DMS79 treated with DMSO at 0.1 percent for 48 hours (cell line): Measurements from ENCODE around the gene ENTPD8.
"Not testable (repeated sequence)": the region's sequence is repeated elsewhere in the genome, so short reads cannot be mapped to it uniquely, and the experiment has no call there.

Experiments
- DNase-seq: peaks from one replicate; lab custom pipeline; 2025; lab: John Stamatoyannopoulos, UW

The ENTPD8 gene

GRCh38 chr9:137411645-137412380, 29.3 kb downstream of the ENTPD8 start:
- no peak for DNase-seq

- no peak for DNase-seq
These were observed 29.9 kb downstream of the ENTPD8 start for GRCh38 chr9:137411260-137411644.

- DNase-seq, result no peak
These were observed 30.3 kb downstream of the ENTPD8 start for GRCh38 chr9:137410891-137411249.

DNA sequence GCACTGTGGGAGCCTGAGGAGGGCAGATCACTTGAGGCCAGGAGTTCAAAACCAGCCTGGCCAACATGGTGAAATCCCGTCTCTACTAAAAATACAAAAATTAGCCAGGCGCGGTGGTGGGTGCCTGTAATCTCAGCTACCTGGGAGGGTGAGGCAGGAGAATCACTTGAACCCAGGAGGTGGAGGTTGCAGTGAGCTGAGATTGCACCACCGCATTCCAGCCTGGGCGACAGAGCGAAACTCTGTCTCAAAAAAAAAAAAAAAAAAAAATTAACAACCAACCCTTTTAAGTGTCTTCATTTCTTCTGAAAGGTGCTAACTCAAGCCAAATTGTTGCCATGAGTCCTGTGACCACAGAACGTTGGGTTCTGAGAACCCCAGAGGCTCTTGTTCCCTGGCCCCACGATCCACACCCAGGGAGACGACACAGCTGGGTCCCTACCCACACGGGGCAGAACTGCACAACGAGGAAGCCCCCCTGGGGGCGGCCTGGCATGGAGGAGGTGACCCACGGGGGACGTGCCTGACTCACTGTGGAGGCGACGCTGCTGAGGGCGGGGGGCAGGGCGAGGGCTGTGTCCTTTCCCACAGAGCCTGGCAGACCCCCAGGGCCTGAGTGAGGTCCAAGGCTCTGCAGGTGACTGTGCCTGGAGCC, 30.8 kb downstream of the ENTPD8 start:
- not testable (repeated sequence) for DNase-seq

DNA sequence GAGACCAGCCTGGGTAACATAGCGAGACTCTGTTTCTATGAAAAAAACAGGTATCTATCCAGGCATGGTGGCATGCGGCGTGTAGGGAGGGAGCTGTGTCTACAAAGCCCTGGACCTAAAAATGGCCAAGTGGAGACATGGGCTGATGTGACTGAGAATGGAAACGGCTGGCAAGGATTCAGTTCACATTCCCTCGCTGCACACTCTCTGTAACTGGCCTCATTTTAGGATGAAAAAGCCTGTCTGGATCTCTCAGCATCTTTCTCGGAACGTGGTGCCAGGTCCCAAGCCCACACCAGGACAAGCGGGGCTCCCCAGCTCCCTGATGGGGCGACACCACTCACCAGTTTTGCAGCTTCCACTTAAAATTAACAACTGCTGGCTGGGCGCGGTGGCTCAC, 31.6 kb downstream of the ENTPD8 start:
- no peak for DNase-seq

DNA sequence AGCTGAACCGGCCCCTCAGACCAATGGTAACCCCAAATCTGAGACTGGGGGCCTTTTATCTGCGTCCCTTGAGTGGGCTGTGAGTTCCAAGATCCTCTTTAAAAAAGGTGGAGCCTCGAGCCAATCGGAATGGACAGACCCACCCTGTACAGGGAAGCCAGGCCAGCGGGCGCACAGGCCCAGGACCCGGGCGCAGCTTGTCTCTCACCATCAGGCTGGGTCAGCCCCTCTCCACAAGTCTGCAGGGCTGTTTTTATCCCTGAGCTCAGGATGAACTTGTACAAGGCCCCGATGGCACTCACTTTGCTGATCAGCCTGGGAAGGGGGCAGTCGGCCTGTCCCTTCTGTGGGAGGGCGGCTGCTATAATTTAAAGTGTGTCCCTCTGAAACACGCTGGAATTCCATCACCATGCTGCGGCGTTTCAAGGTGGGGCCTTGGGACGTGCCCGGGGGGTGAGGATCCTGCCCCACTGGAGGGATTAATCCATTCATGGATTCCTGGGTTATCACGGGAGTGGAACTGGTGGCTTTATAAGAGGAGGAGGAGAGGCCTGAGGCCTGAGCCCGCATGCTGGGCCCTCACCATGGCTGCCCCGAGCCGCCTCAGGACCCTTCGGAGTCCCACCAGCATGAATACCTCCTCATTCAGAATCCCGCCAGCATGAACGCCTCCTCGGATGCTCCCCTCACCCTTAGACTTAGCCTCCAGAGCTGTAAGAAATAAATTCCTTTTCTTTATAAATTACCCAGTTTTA, 32.3 kb downstream of the ENTPD8 start:
- no peak for DNase-seq

GRCh38 chr9:137407590-137408300, 33.4 kb downstream of the ENTPD8 start:
- no peak for DNase-seq

DNA sequence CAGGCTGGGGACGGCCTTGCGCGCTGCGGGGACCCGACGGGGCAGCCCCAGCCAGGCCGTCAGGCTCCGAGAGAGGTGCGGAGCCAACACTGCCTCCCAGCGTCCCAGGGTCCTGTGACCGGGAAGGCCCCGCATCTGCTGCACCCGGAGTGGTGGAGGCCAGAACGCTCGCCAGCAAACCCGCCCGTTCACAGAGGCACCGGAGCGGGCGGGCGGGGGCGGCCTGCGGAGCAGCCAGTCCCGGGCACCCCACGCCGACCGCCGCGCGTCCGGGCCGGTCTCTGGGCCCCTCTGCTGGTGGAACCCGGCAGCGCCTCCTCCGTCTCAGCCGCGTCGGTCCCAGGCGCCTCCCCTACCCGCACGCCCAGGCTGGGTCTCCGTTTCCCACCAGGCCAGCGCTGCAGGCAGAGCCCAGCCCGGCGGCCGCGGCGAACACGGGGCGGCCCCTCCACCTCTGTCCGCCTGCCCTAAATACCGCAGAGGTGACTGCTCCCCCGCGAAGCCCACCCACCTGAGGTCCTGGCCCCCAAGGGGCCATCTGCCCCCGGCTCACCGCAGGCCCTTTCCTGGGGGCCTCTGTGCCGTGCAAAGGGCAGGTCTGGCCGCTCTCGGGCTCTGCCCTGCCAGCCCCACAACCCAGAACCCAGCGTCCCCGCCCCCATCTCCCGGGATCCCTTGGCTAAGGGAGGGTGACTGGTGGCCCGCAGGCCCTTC, 34.1 kb downstream of the ENTPD8 start:
- peak; percentile 27 for DNase-seq

- DNase-seq, result no peak
These were observed 34.9 kb downstream of the ENTPD8 start for GRCh38 chr9:137406085-137406760.

GRCh38 chr9:137405677-137406081, 35.5 kb downstream of the ENTPD8 start:
- no peak for DNase-seq

DNA sequence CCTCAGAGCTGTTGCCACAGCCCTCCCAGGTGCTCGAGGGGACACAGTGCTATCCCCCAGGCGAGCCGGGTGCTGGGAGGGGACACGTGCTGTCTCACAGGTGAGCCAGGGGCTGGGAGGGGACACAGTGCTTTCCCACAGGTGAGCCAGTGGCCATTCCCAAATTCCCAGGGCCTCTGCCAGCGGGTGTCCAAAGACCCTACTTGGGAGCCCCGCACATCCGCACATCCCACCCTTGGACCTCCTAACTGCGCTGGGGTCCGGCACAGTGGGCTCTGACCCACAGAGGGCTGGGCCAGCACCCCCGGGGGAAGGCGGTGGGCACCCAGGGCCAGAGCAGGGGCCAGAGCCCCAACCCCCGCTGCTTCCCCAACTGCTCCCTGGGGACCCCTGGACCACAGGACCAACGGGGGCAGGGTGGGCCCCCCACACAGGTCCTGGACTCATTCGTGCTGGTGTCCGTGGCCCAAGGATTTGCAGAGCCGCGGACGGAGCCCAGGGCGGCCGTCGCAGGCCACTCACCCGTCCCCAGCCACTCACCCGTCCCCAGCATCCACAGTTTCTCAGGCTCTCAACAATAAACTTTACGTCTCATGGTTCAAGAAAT, 36.1 kb downstream of the ENTPD8 start:
- no peak for DNase-seq

GRCh38 chr9:137403269-137403668, 37.9 kb downstream of the ENTPD8 start:
- DNase-seq, result no peak

DNA sequence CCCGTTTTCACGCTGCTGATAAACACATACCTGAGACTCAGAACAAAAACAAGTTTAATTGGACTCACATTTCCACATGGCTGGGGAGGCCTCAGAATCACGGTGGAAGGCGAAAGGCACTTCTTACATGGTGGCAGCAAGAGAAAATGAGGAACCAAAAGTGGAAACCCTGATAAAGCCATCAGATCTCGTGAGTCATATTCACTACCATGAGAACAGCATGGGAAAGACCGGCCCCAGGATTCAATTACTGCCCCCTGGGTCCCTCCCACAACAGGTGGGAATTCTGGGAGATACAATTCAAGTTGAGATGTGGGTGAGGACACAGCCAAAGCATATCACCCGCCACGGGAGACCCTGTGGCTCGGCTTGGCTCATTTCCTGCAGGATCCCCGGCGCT, 38.4 kb downstream of the ENTPD8 start:
- DNase-seq, result no peak

DNA sequence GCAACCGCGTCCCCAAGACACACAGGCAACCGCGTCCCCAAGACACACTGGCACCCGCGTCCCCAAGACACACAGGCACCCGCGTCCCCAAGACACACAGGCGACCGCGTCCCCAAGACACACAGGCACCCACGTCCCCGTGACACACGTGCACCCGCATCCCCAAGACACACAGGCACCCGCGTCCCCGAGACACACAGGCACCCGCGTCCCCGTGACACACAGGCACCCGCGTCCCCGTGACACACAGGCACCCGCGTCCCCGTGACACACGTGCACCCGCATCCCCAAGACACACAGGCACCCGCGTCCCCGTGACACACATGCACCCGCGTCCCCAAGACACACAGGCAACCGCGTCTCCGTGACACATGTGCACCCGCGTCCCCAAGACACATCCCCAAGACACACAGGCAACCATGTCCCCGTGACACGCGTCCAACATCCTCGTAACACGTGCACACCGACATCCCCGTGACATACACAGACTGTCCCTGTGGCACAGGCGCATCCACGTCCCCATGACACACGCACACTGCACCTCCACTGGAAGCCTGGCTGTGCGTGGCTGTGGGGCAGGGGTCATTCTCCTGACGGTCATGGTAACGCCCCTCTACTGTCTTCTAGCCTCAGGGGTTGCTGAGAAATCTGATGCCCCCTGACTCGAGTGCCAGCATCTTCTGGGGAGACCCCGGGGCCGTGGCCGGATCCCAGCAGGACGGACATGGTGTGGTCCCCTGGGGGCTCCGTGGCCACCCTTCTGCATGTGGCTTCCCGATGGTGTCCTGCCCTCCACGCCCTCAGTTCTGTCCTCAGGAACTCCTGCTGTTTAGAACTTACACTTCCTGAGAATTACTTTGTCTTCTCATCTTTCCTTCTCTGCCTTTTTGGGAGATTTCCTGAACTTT, 42.3 kb downstream of the ENTPD8 start:
- DNase-seq, result no peak

GRCh38 chr9:137397675-137398423, 43.3 kb downstream of the ENTPD8 start:
- DNase-seq, result no peak

DNA sequence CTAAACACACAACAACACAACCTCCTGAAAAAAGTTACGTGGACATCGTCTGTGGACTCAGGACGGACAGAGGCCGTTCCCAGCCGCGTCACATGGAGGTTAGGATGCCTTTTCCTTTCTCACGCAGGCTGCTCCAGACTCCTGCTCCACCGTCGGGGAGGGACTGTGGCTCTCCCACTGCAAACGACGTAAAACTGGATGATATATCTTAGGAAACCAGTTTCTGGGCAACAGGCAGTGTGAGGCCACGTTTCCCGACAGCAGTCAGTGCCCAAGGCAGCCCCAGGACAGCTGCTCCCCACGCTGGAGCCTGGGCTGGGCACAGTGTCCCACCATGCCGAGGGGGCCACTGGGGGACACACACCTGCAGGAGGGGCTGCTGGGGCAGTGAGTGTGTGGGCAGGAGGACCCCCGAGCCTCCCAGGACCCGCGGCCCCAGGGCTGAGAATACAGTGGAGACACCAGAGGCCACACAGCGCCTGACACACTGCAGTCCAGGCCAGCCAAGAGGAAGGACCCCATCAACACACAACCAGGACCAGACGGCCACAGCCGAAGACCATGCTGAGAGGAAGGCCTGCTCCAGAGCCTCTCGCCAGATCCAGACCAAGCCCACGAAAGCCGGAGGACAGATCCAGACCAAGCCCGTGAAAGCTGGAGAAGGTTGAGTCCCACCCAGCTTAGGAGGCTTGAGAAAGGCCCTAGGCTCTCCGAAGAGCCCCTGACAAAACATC, 44.4 kb downstream of the ENTPD8 start:
- no peak for DNase-seq

DNA sequence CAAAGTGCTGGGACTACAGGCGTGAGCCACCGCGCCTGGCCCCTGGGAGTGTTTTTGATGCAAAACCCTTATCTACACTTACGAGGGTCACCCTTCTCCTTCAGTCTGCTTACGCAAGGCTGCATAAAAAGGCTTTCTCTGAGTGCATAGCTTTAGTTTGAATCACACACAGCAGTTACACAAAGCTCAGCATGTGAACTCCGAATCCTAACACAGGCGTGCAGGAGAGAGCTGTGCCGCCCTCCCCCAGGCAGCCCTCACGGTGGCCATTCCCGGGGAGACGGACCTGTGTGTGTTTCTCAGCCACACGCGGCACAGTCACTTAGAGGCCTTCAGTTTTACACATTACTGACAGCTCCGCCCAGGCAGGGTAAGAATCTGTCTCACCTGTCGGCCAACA, 44.9 kb downstream of the ENTPD8 start:
- no peak for DNase-seq

- no peak for DNase-seq
These were observed 45.5 kb downstream of the ENTPD8 start for GRCh38 chr9:137395666-137396010.
